Keratinocyte (primary cell): ENCODE results near the gene CAPN15. TPM values are rescaled to one million over a fixed set of nuclear protein-coding genes. Genes with fewer than 3 reads are reported as not detected.

Experiments
- DNase-seq: peaks from one replicate; pipeline ENCODE4 v3.0.0-alpha.2; 2011; ENCODE audit warnings: low read depth, missing footprints, low spot score
- FAIRE-seq: peaks from 2 replicates; lab custom pipeline; 2011; peaks lifted over from hg19 to GRCh38; lab: Jason Lieb, UNC
- H2AFZ ChIP-seq: 2 replicates; pipeline ENCODE4 v1.6.0; 2012; ENCODE audit warnings: low read length, control low read depth, inconsistent platforms; ENCODE audit not compliant: control insufficient read depth
- H3K27ac ChIP-seq: 2 replicates; pipeline ENCODE4 v1.5.1; 2011; ENCODE audit warnings: low read length; ENCODE audit not compliant: control insufficient read depth, insufficient read depth
- H3K27me3 ChIP-seq: 3 replicates; pipeline ENCODE4 v1.6.0; 2011; ENCODE audit warnings: low read length; ENCODE audit not compliant: control insufficient read depth, insufficient read depth; ENCODE audit errors: extremely low read depth
- H3K36me3 ChIP-seq, 2 experiments: 2 replicates in 1 of 2; 3 replicates in 1 of 2; pipeline ENCODE4 v1.5.1; 2011; ENCODE audit warnings: low read length in 2 of 2, mild to moderate bottlenecking in 1 of 2; ENCODE audit not compliant: control insufficient read depth in 2 of 2, insufficient read depth in 2 of 2; ENCODE audit errors: extremely low read depth in 1 of 2
- H3K4me1 ChIP-seq: 3 replicates; pipeline ENCODE4 v1.5.1; 2011; ENCODE audit warnings: low read length; ENCODE audit not compliant: control insufficient read depth, insufficient read depth; ENCODE audit errors: extremely low read depth
- H3K4me2 ChIP-seq: 3 replicates; pipeline ENCODE4 v1.6.0; 2011; ENCODE audit warnings: low read depth, low read length; ENCODE audit not compliant: control insufficient read depth, insufficient read depth; ENCODE audit errors: extremely low read depth
- H3K4me3 ChIP-seq, 3 experiments: fragments of 200-600 bp in 1 of 3; sonication (generic) in 1 of 3; 2 replicates in 2 of 3; 3 replicates in 1 of 3; pipeline ENCODE4 v1.5.1; 2011 to 2016; ENCODE audit warnings: low read length in 3 of 3, mild to moderate bottlenecking in 3 of 3, control low read depth in 2 of 3, inconsistent platforms in 1 of 3, low read depth in 1 of 3, mixed read lengths in 1 of 3, mixed run types in 1 of 3, moderate library complexity in 1 of 3; ENCODE audit not compliant: control insufficient read depth in 2 of 3, insufficient read depth in 2 of 3; ENCODE audit errors: extremely low read depth in 1 of 3
- H3K79me2 ChIP-seq: 2 replicates; pipeline ENCODE4 v1.6.0; 2012; ENCODE audit warnings: low read length; ENCODE audit not compliant: control insufficient read depth, insufficient read depth
- H3K9ac ChIP-seq: 3 replicates; pipeline ENCODE4 v1.6.0; 2011; ENCODE audit warnings: low read length; ENCODE audit not compliant: control insufficient read depth, insufficient read depth; ENCODE audit errors: extremely low read depth
- H3K9me1 ChIP-seq: 3 replicates; pipeline ENCODE4 v1.6.0; 2011; ENCODE audit warnings: low read length; ENCODE audit not compliant: control insufficient read depth, insufficient read depth; ENCODE audit errors: extremely low read depth
- H3K9me3 ChIP-seq: 2 replicates; pipeline ENCODE4 v1.5.1; 2012; ENCODE audit warnings: low read depth, low read length; ENCODE audit not compliant: control insufficient read depth
- H4K20me1 ChIP-seq: 3 replicates; pipeline ENCODE4 v1.6.0; 2011; ENCODE audit warnings: low read length; ENCODE audit not compliant: control insufficient read depth, insufficient read depth; ENCODE audit errors: extremely low read depth
- CTCF ChIP-seq, 3 experiments: IDR thresholded peaks in 1 of 3; conservative IDR thresholded peaks in 1 of 3; optimal IDR thresholded peaks in 1 of 3; 2 replicates in 2 of 3; 3 replicates in 1 of 3; pipeline versions ENCODE3 to v1.5.1; 2011; ENCODE audit warnings: low read length in 3 of 3, mild to moderate bottlenecking in 3 of 3, moderate library complexity in 2 of 3, control low read depth in 1 of 3, inconsistent platforms in 1 of 3; ENCODE audit not compliant: insufficient read depth in 2 of 3; ENCODE audit errors: extremely low read depth in 1 of 3
- EZH2 ChIP-seq: IDR thresholded peaks from one replicate; pipeline ENCODE4 v1.6.1; 2012; ENCODE audit warnings: inconsistent platforms, mild to moderate bottlenecking, low read length, moderate library complexity
- dilution Hi-C: fragments of 300-500 bp; cut with MboI; formaldehyde crosslinking; loops from one replicate; pipeline ENCODE4 v1.7.0; 2020; ENCODE audit warnings: low sequenced_read_pairs; ENCODE audit not compliant: extremely low pct_ligation_motif_present
- polyA plus RNA-seq, 5 experiments: library from polyadenylated mRNA; depleted of rRNA in 3 of 5; stranded (reverse) in 3 of 5; stranded (forward) in 1 of 5; unstranded in 1 of 5; fragments of >200 nt; gene quantifications; 1 replicate in 1 of 5; 2 replicates in 3 of 5; 3 replicates in 1 of 5; pipeline versions ENCODE4 v1.2.1 to v1.2.3, GENCODE V29; 2011 to 2012; ENCODE audit warnings: missing spikeins in 2 of 5, low read depth in 1 of 5, low replicate concordance in 1 of 5

CAPN15 gene
- polyA plus RNA-seq, 1 donor (not counting 4 experiments of a cell fraction or from before 2014, with no cell fraction given) = 7.9 TPM

- Histone ChIP-seq H3K9ac (no peak overlapping the region), H3K79me2 (no peaks in the 10 kb centered on the region), H3K9me3 (no peaks in the 10 kb centered on the region), H3K4me3 (no peak overlapping the region), H3K36me3 (peaks cover 0 to 5% of the 10 kb centered on the region in 2 experiments), H2AFZ (no peak overlapping the region), H3K27me3 (no peaks in the 10 kb centered on the region), H3K4me2 (no peak overlapping the region), H3K9me1 (no peaks in the 10 kb centered on the region), H4K20me1 (no peaks in the 10 kb centered on the region), H3K27ac (no peak overlapping the region), H3K4me1 (no peaks in the 10 kb centered on the region)
- dilution Hi-C loops = no loop called here
- FAIRE-seq (no peak), DNase-seq (no peak)
- no peak for TF ChIP-seq CTCF (optimal IDR thresholded peaks at IDR 0.05 in 1 of 3, IDR thresholded peaks at IDR 0.05 in 1 of 3, conservative IDR thresholded peaks at IDR 0.05 in 1 of 3; ENCODE audit: extremely low read depth in 1 of 3, insufficient read depth in 2 of 3, low read length in 3 of 3)
- TF ChIP-seq EZH2 = no peak
These were observed 30.3 kb upstream of the CAPN15 start for GRCh38 chr16:497258-497657.

GRCh38 chr16:499924-500323 is 27.6 kb upstream of the CAPN15 start:
- no peak for FAIRE-seq
- Histone ChIP-seq H3K36me3 (peaks cover 5% of the 10 kb centered on the region in 2 experiments), H3K9me1 (no peaks in the 10 kb centered on the region), H3K4me2 (no peak overlapping the region), H3K4me3 (no peak overlapping the region), H3K79me2 (no peaks in the 10 kb centered on the region), H3K4me1 (no peaks in the 10 kb centered on the region), H3K9me3 (no peaks in the 10 kb centered on the region), H3K27me3 (no peaks in the 10 kb centered on the region), H2AFZ (no peak overlapping the region), H4K20me1 (no peaks in the 10 kb centered on the region), H3K27ac (no peak overlapping the region), H3K9ac (no peak overlapping the region)
- dilution Hi-C loops = no loop called here
- no peak for DNase-seq
- no peak for TF ChIP-seq EZH2
- TF ChIP-seq CTCF (optimal IDR thresholded peaks at IDR 0.05 in 1 of 3, IDR thresholded peaks at IDR 0.05 in 1 of 3, conservative IDR thresholded peaks at IDR 0.05 in 1 of 3; ENCODE audit: extremely low read depth in 1 of 3, insufficient read depth in 2 of 3, low read length in 3 of 3) = no peak
